ENCODE data around the gene NWD2.

GRCh38 chr4:37421614-37422013 is 177.1 kb downstream of the NWD2 start:
- TF ChIP-seq POLR2AphosphoS5 (IDR thresholded peaks at IDR 0.05; ENCODE audit: low read depth, low read length) (no peak), TAF1 (IDR thresholded peaks at IDR 0.05; ENCODE audit: borderline replicate concordance, insufficient read depth, low read length) (no peak)

All from PFSK-1 (cell line).